Endodermal cell (in vitro differentiated cells): ENCODE data around the gene EXPH5. TPM values are rescaled to one million over a fixed set of nuclear protein-coding genes. Genes with fewer than 3 reads are reported as not detected.

Experiments
- DNase-seq: peaks from one replicate; pipeline ENCODE4 v3.0.0-alpha.2; 2017
- H3K27ac ChIP-seq: 2 replicates; pipeline ENCODE4 v1.5.1; 2013; ENCODE audit warnings: mild to moderate bottlenecking, low read depth, low read length, moderate library complexity
- H3K27me3 ChIP-seq: 2 replicates; pipeline ENCODE4 v1.6.1; 2013; ENCODE audit warnings: mild to moderate bottlenecking, low read length, moderate library complexity; ENCODE audit not compliant: insufficient read depth, control insufficient read depth, poor library complexity, severe bottlenecking
- H3K36me3 ChIP-seq: 2 replicates; pipeline ENCODE4 v1.7.0; 2013; ENCODE audit warnings: mild to moderate bottlenecking, low read length, moderate library complexity; ENCODE audit not compliant: control insufficient read depth, insufficient read depth
- H3K4me1 ChIP-seq: one replicate; pipeline ENCODE4 v1.7.0; 2013; ENCODE audit warnings: low read length; ENCODE audit not compliant: control insufficient read depth, insufficient read depth
- H3K4me3 ChIP-seq: 2 replicates; pipeline ENCODE4 v1.5.1; 2013; ENCODE audit warnings: mild to moderate bottlenecking, low read length, moderate library complexity
- H3K9ac ChIP-seq: 2 replicates; pipeline ENCODE4 v1.6.1; 2013; ENCODE audit warnings: mild to moderate bottlenecking, low read length, moderate library complexity; ENCODE audit not compliant: poor library complexity, severe bottlenecking; ENCODE audit errors: extremely low read depth
- H3K9me3 ChIP-seq: 2 replicates; pipeline ENCODE4 v1.6.1; 2013; ENCODE audit warnings: mild to moderate bottlenecking, low read length, moderate library complexity; ENCODE audit not compliant: control insufficient read depth
- H3K27ac Mint-ChIP-seq: 2 replicates; pipeline ENCODE4 v1.8.0; 2020; ENCODE audit warnings: mixed read lengths
- H3K27me3 Mint-ChIP-seq: 2 replicates; pipeline ENCODE4 v1.8.0; 2021; ENCODE audit warnings: mild to moderate bottlenecking, mixed read lengths; ENCODE audit not compliant: insufficient read depth
- H3K36me3 Mint-ChIP-seq: 2 replicates; pipeline ENCODE4 v1.8.0; 2020; ENCODE audit warnings: low read depth, mixed read lengths
- H3K4me1 Mint-ChIP-seq: 2 replicates; pipeline ENCODE4 v1.8.0; 2020; ENCODE audit warnings: mixed read lengths
- H3K4me3 Mint-ChIP-seq: 2 replicates; pipeline ENCODE4 v1.8.0; 2020; ENCODE audit warnings: mild to moderate bottlenecking, moderate library complexity, mixed read lengths
- H3K9me3 Mint-ChIP-seq: 2 replicates; pipeline ENCODE4 v1.8.0; 2020; ENCODE audit warnings: mild to moderate bottlenecking, mixed read lengths
- CTCF ChIP-seq: fragments of 200-600 bp; sonication (generic); conservative IDR thresholded peaks from 2 replicates; pipeline ENCODE4 v1.5.0; 2021; ENCODE audit warnings: antibody characterized with exemption, mild to moderate bottlenecking
- WGBS, 2 experiments: methylation state at CpG; one replicate each; pipeline versions ENCODE4 v1.1.5 to v1.1.7; 2013; ENCODE audit warnings: missing lambda C conversion rate in 2 of 2, mixed read lengths in 1 of 2; ENCODE audit not compliant: insufficient coverage in 1 of 2, insufficient read length in 1 of 2; 5-methylcytosine and 5-hydroxymethylcytosine counted together
- total RNA-seq, 2 donors: library from RNA; stranded (reverse); fragmentation: NEBNext Ultra II Directional in 1 of 2; extraction: Animal tissue kit (Norgen Biotek cat#: 25700) in 1 of 2; gene quantifications; 2 replicates in 1 of 2; 3 replicates in 1 of 2; pipeline ENCODE4 v1.2.1, GENCODE V29; 2021

Gene EXPH5
- total RNA-seq, 2 donors from 2014 or later, result 4.8 to 6.4 TPM

- Mint-ChIP-seq H3K27ac (no peak overlapping the region), H3K36me3 (peaks cover 18% of the 10 kb centered on the region), H3K4me1 (peaks cover 23% of the 10 kb centered on the region), H3K4me3 (no peak overlapping the region), H3K9me3 (no peaks in the 10 kb centered on the region), H3K27me3 (no peaks in the 10 kb centered on the region)
- 80 to 92% methylated on average over 1 of the region's 1 CpG for WGBS, 2 experiments
- H3K9me3 ChIP-seq, result peaks cover 9% of the 10 kb centered on the region
- no peak for TF ChIP-seq CTCF
- no peak overlapping the region for H3K27ac ChIP-seq
- no peak overlapping the region for H3K4me3 ChIP-seq
- no peak for DNase-seq
- H3K27me3 ChIP-seq, result no peaks in the 10 kb centered on the region
- H3K4me1 ChIP-seq, result peaks cover 13% of the 10 kb centered on the region
- H3K36me3 ChIP-seq, result peaks cover 30% of the 10 kb centered on the region
- no peak overlapping the region for H3K9ac ChIP-seq
These were observed 120.9 kb downstream of the EXPH5 start for GRCh38 chr11:108472681-108473080.

GRCh38 chr11:108468478-108468864, 125.1 kb downstream of the EXPH5 start:
- no peaks in the 10 kb centered on the region for H3K27me3 Mint-ChIP-seq
- no peaks in the 10 kb centered on the region for H3K9me3 Mint-ChIP-seq
- no peak overlapping the region for H3K27ac ChIP-seq
- H3K27ac Mint-ChIP-seq, result no peak overlapping the region
- no peaks in the 10 kb centered on the region for H3K27me3 ChIP-seq
- DNase-seq, result no peak
- peaks cover 9% of the 10 kb centered on the region for H3K9me3 ChIP-seq
- H3K4me1 Mint-ChIP-seq, result peaks cover 7% of the 10 kb centered on the region
- no peak overlapping the region for H3K9ac ChIP-seq
- peaks cover 3% of the 10 kb centered on the region for H3K36me3 Mint-ChIP-seq
- peaks cover 7% of the 10 kb centered on the region for H3K4me1 ChIP-seq
- TF ChIP-seq CTCF, result no peak
- H3K36me3 ChIP-seq, result peaks cover 4% of the 10 kb centered on the region
- H3K4me3 Mint-ChIP-seq, result no peak overlapping the region
- peak overlapping the region; percentile 91 for H3K4me3 ChIP-seq
- 78 to 100% methylated on average over 1 of the region's 1 CpG for WGBS, 2 experiments

GRCh38 chr11:108467091-108467823, 126.3 kb downstream of the EXPH5 start, which contains the start of gene C11orf65:
TSS of gene C11orf65 (minus strand) at chr11:108467529. CDS start at chr11:108461559, 5,970 bp downstream.
- Mint-ChIP-seq H3K36me3 (peaks cover 3% of the 10 kb centered on the region), H3K27ac (peak within 1 kb of the TSS; percentile 100), H3K4me1 (peaks cover 3% of the 10 kb centered on the region), H3K27me3 (no peaks in the 10 kb centered on the region), H3K9me3 (no peaks in the 10 kb centered on the region), H3K4me3 (peak within 1 kb of the TSS; percentile 85)
- Histone ChIP-seq H3K27ac (peak within 1 kb of the TSS; percentile 97), H3K4me3 (peak within 1 kb of the TSS; percentile 91), H3K9ac (peak within 1 kb of the TSS; percentile 96), H3K36me3 (no peaks in the 10 kb centered on the region), H3K9me3 (peaks cover 9% of the 10 kb centered on the region), H3K4me1 (peaks cover 4% of the 10 kb centered on the region), H3K27me3 (no peaks in the 10 kb centered on the region)
- DNase-seq, result peak; percentile 98
- no peak for TF ChIP-seq CTCF
- whole genome bisulfite sequencing, 2 experiments, result 5 to 29% methylated on average over 14 to 35 of the region's 35 CpGs
